ENCODE measurements around the gene CCNB1. TPM values are rescaled to one million over a fixed set of nuclear protein-coding genes. Genes with fewer than 3 reads are reported as not detected.
"Not testable (repeated sequence)": the region's sequence is repeated elsewhere in the genome, so short reads cannot be mapped to it uniquely, and the experiment has no call there.

CCNB1 gene
- 10 to 100 TPM in 2 of 4 donors, 1 to 10 TPM in 2; 5.1 to 82.4 (median 26.2) TPM for polyA plus RNA-seq
- long read RNA-seq, donor 1, transcript CCNB1-201 (9 exons, 2,169 nt) = major isoform, 50 of 61 reads
- long read RNA-seq, donor 1, partial matches to known transcripts = 10 of 61 reads
- long read RNA-seq, donor 1, other reads (novel, unspliced or antisense) = 0 of 61 reads
- long read RNA-seq, donor 2, partial matches to known transcripts = 0 of 3 reads
- long read RNA-seq, donor 2, other reads (novel, unspliced or antisense) = 0 of 3 reads
- long read RNA-seq, donor 3, transcript CCNB1-201 (9 exons, 2,169 nt) = major isoform, 7 of 8 reads
- long read RNA-seq, donor 3, partial matches to known transcripts = 0 of 8 reads
- long read RNA-seq, donor 3, other reads (novel, unspliced or antisense) = 0 of 8 reads
- long read RNA-seq, donor 4, partial matches to known transcripts = 0 of 1 reads
- long read RNA-seq, donor 4, other reads (novel, unspliced or antisense) = 0 of 1 reads
- long read RNA-seq, donor 5, partial matches to known transcripts = 0 of 3 reads
- long read RNA-seq, donor 5, other reads (novel, unspliced or antisense) = 0 of 3 reads
- long read RNA-seq, donor 6, transcript CCNB1-201 (9 exons, 2,169 nt) = major isoform, 16 of 16 reads
- long read RNA-seq, donor 6, partial matches to known transcripts = 0 of 16 reads
- long read RNA-seq, donor 6, other reads (novel, unspliced or antisense) = 0 of 16 reads
- long read RNA-seq, donor 7, transcript CCNB1-201 (9 exons, 2,169 nt) = major isoform, 75 of 96 reads
- long read RNA-seq, donor 7, partial matches to known transcripts = 15 of 96 reads
- long read RNA-seq, donor 7, other reads (novel, unspliced or antisense) = 0 of 96 reads
- long read RNA-seq, donor 8 = 0 reads
- long read RNA-seq, donor 9, partial matches to known transcripts = 0 of 2 reads
- long read RNA-seq, donor 9, other reads (novel, unspliced or antisense) = 0 of 2 reads
- long read RNA-seq, donor 10, transcript CCNB1-201 (9 exons, 2,169 nt) = major isoform, 24 of 28 reads
- long read RNA-seq, donor 10, partial matches to known transcripts = 0 of 28 reads
- long read RNA-seq, donor 10, other reads (novel, unspliced or antisense) = 0 of 28 reads

DNA sequence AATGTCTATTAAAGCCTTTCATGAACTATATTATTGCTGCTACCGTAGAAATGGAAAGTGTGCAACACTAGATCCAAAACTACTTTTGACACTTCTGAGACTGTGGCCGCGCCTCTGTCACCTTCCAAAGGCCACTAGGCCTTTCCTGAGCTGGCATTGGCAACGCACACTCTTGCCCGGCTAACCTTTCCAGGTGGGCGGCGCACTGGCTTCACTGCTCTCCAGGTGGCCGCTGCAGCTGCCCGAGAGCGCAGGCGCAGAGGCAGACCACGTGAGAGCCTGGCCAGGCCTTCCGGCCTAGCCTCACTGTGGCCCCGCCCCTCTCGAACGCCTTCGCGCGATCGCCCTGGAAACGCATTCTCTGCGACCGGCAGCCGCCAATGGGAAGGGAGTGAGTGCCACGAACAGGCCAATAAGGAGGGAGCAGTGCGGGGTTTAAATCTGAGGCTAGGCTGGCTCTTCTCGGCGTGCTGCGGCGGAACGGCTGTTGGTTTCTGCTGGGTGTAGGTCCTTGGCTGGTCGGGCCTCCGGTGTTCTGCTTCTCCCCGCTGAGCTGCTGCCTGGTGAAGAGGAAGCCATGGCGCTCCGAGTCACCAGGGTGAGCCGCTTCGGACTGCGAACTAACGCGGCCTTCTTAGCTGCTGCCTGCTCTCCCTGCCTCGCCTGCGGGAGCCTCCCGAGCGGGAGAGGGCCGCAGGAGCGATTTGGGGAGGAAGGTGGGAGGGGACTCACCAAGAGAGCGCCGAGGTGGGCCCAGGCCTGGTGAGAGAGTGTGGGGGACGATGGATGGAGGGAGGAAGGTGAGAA, at the start of gene CCNB1:
Gene CCNB1 (plus strand): TSS at position 465 of the 807 bp plus-strand sequence. CDS start 113 bp downstream, at position 578.
- no peaks in the 10 kb centered on the region for H3K27me3 ChIP-seq (ENCODE audit: control insufficient read depth in 3 of 3, insufficient read depth in 3 of 3, low read length in 3 of 3)
- FAIRE-seq (no peak), DNase-seq (peak; percentile 99)
- H3K4me1 ChIP-seq (ENCODE audit: control insufficient read depth in 3 of 3, insufficient read depth in 2 of 3, low read depth in 1 of 3, low read length in 2 of 3) = peaks cover 0 to 1% (median 0%) of the 10 kb centered on the region in 3 donors
- H3K36me3 ChIP-seq (ENCODE audit: control insufficient read depth in 3 of 3, insufficient read depth in 2 of 3, low read depth in 1 of 3, low read length in 3 of 3) = peaks cover 0 to 3% (median 0%) of the 10 kb centered on the region in 3 donors
- H3K9me3 ChIP-seq (ENCODE audit: control insufficient read depth in 2 of 2, insufficient read depth in 1 of 2, low read depth in 1 of 2, low read length in 1 of 2) = no peaks in the 10 kb centered on the region
- WGBS, 3 donors = 1% methylated on average over 49 to 50 of the region's 50 CpGs
- H3K4me3 ChIP-seq (ENCODE audit: low read depth in 1 of 3, low read length in 3 of 3) = peak within 1 kb of the TSS; percentile 42 to 88 (median 74)
- H3K27ac ChIP-seq (ENCODE audit: low read depth in 1 of 3, low read length in 2 of 3) = peak within 1 kb of the TSS in 2 of 3 donors; percentile 69 to 71

DNA sequence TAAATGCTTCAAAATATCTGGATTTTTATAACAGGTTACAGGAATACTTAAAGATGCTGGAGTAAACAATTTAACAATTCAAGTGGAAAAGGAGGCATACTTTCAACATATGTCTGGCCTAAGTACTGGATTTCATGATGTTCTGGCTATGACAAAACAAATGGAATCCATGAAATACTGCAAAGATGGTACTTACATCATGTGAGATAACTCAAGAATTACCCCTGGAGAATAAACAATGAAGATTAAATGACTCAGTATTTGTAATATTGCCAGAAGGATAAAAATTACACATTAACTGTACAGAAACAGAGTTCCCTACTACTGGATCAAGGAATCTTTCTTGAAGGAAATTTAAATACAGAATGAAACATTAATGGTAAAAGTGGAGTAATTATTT, 37.5 kb upstream of the CCNB1 start:
- DNase-seq (no peak), FAIRE-seq (no peak)
- H3K27ac ChIP-seq (ENCODE audit: low read depth in 1 of 3, low read length in 2 of 3) = no peak overlapping the region
- H3K27me3 ChIP-seq (ENCODE audit: control insufficient read depth in 3 of 3, insufficient read depth in 3 of 3, low read length in 3 of 3) = no peaks in the 10 kb centered on the region
- H3K4me1 ChIP-seq (ENCODE audit: control insufficient read depth in 3 of 3, insufficient read depth in 2 of 3, low read depth in 1 of 3, low read length in 2 of 3) = no peaks in the 10 kb centered on the region
- no peaks in the 10 kb centered on the region for H3K9me3 ChIP-seq (ENCODE audit: control insufficient read depth in 2 of 2, insufficient read depth in 1 of 2, low read depth in 1 of 2, low read length in 1 of 2)
- H3K4me3 ChIP-seq (ENCODE audit: low read depth in 1 of 3, low read length in 3 of 3) = no peak overlapping the region
- peaks cover 0 to 27% (median 3%) of the 10 kb centered on the region in 3 donors for H3K36me3 ChIP-seq (ENCODE audit: control insufficient read depth in 3 of 3, insufficient read depth in 2 of 3, low read depth in 1 of 3, low read length in 3 of 3)

DNA sequence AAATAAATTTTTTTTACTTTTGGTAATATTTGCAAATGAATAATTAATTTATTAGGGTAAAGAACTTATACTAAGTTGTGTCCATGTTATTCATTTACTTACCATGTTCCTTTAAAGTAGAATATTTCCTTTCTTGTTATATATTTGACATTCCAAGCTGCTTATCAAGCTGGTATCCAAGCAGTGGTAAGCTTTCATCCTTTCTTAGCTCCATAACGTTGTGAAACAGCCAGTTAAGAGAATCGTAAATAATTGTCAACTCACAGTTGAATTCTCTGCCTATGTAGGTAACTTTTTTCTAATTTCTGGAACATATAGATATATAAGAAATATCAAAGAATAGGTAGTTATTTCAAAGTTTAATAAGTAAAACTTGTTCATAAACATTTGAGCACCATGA, 36.7 kb upstream of the CCNB1 start:
- Histone ChIP-seq H3K9me3 (ENCODE audit: control insufficient read depth in 2 of 2, insufficient read depth in 1 of 2, low read depth in 1 of 2, low read length in 1 of 2) (no peaks in the 10 kb centered on the region), H3K27me3 (ENCODE audit: control insufficient read depth in 3 of 3, insufficient read depth in 3 of 3, low read length in 3 of 3) (no peaks in the 10 kb centered on the region), H3K4me3 (ENCODE audit: low read depth in 1 of 3, low read length in 3 of 3) (no peak overlapping the region), H3K27ac (ENCODE audit: low read depth in 1 of 3, low read length in 2 of 3) (no peak overlapping the region), H3K4me1 (ENCODE audit: control insufficient read depth in 3 of 3, insufficient read depth in 2 of 3, low read depth in 1 of 3, low read length in 2 of 3) (no peaks in the 10 kb centered on the region), H3K36me3 (ENCODE audit: control insufficient read depth in 3 of 3, insufficient read depth in 2 of 3, low read depth in 1 of 3, low read length in 3 of 3) (peaks cover 0 to 21% (median 0%) of the 10 kb centered on the region in 3 donors)
- no peak for DNase-seq
- 72 to 76% (median 73%) methylated on average over 2 of the region's 2 CpGs for WGBS, 3 donors
- peak; percentile 55 for FAIRE-seq

DNA sequence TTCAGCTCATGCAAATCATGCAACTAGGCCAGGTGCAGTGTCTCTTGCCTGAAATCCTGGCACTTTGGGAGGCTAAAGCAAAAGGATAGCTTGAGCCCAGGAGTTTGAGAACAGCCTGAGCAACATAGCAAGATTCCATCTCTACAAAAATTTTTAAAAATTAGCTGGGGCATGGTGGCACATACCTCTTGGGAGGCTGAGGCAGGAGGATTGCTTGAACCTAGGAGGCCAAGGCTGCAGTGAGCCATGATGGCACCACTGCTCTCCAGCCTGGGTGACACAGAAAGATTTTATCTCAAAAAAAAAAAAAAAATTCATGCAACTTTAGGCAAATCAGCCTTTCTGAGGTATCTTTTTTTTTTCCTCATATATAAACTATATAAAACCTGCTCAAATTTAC, 35.6 kb upstream of the CCNB1 start:
- FAIRE-seq (no peak), DNase-seq (no peak)
- Histone ChIP-seq H3K4me1 (ENCODE audit: control insufficient read depth in 3 of 3, insufficient read depth in 2 of 3, low read depth in 1 of 3, low read length in 2 of 3) (no peaks in the 10 kb centered on the region), H3K36me3 (ENCODE audit: control insufficient read depth in 3 of 3, insufficient read depth in 2 of 3, low read depth in 1 of 3, low read length in 3 of 3) (peaks cover 0 to 16% (median 0%) of the 10 kb centered on the region in 3 donors), H3K4me3 (ENCODE audit: low read depth in 1 of 3, low read length in 3 of 3) (no peak overlapping the region), H3K27me3 (ENCODE audit: control insufficient read depth in 3 of 3, insufficient read depth in 3 of 3, low read length in 3 of 3) (no peaks in the 10 kb centered on the region), H3K27ac (ENCODE audit: low read depth in 1 of 3, low read length in 2 of 3) (no peak overlapping the region), H3K9me3 (ENCODE audit: control insufficient read depth in 2 of 2, insufficient read depth in 1 of 2, low read depth in 1 of 2, low read length in 1 of 2) (no peaks in the 10 kb centered on the region)

DNA sequence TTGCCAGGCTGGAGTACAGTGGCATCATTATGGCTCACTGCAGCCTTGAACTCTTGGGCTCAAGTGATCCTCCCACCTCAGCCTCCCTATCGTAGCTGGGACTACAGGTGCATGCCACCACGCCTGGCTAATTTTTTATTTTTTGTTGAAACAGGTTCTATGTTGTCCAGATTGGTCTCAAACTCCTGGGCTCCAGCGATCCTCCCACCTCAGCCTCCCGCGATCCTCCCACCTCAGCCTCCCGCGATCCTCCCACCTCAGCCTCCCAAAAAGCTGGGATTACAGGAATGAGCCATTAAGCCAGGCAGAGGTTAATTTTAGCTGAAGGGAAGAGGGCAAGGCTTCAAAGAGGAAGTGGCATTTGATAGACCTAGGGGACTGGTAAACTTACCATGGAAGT, 32.8 kb upstream of the CCNB1 start:
- WGBS, 3 donors = 70 to 91% (median 72%) methylated on average over 7 of the region's 7 CpGs
- Histone ChIP-seq H3K4me1 (ENCODE audit: control insufficient read depth in 3 of 3, insufficient read depth in 2 of 3, low read depth in 1 of 3, low read length in 2 of 3) (no peaks in the 10 kb centered on the region), H3K36me3 (ENCODE audit: control insufficient read depth in 3 of 3, insufficient read depth in 2 of 3, low read depth in 1 of 3, low read length in 3 of 3) (peaks cover 0 to 8% (median 0%) of the 10 kb centered on the region in 3 donors), H3K4me3 (ENCODE audit: low read depth in 1 of 3, low read length in 3 of 3) (no peak overlapping the region), H3K9me3 (ENCODE audit: control insufficient read depth in 2 of 2, insufficient read depth in 1 of 2, low read depth in 1 of 2, low read length in 1 of 2) (no peaks in the 10 kb centered on the region), H3K27ac (ENCODE audit: low read depth in 1 of 3, low read length in 2 of 3) (no peak overlapping the region), H3K27me3 (ENCODE audit: control insufficient read depth in 3 of 3, insufficient read depth in 3 of 3, low read length in 3 of 3) (no peaks in the 10 kb centered on the region)
- FAIRE-seq (no peak), DNase-seq (no peak)

DNA sequence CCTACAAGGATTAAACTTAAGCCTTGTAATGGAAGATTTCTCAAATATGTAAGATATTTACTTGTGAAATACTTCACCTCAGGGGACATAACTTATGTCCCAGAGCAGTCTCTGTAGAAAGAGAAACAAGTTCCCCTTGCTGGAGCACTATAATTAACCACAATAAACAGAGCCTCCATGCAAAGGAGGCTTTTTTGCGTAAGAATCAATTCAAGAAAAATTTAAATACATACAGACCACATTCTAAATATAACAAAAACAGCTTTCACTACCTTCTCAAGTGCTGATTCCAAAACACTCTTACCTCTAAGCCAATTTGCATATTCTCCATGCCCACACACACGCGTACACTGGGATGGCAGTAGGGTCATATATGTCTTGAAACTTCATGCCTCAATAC, 30.7 kb upstream of the CCNB1 start:
- H3K4me1 ChIP-seq (ENCODE audit: control insufficient read depth in 3 of 3, insufficient read depth in 2 of 3, low read depth in 1 of 3, low read length in 2 of 3) = no peaks in the 10 kb centered on the region
- no peak for DNase-seq
- 86 to 97% (median 86%) methylated on average over 3 of the region's 3 CpGs for WGBS, 3 donors
- no peaks in the 10 kb centered on the region for H3K27me3 ChIP-seq (ENCODE audit: control insufficient read depth in 3 of 3, insufficient read depth in 3 of 3, low read length in 3 of 3)
- peaks cover 0 to 7% (median 0%) of the 10 kb centered on the region in 3 donors for H3K36me3 ChIP-seq (ENCODE audit: control insufficient read depth in 3 of 3, insufficient read depth in 2 of 3, low read depth in 1 of 3, low read length in 3 of 3)
- no peak overlapping the region for H3K27ac ChIP-seq (ENCODE audit: low read depth in 1 of 3, low read length in 2 of 3)
- no peak for FAIRE-seq
- H3K4me3 ChIP-seq (ENCODE audit: low read depth in 1 of 3, low read length in 3 of 3) = no peak overlapping the region
- peaks cover 0 to 3% of the 10 kb centered on the region in 2 donors for H3K9me3 ChIP-seq (ENCODE audit: control insufficient read depth in 2 of 2, insufficient read depth in 1 of 2, low read depth in 1 of 2, low read length in 1 of 2)

- H3K4me3 ChIP-seq (ENCODE audit: low read depth in 1 of 3, low read length in 3 of 3); H3K9me3 ChIP-seq (ENCODE audit: control insufficient read depth in 2 of 2, insufficient read depth in 1 of 2, low read depth in 1 of 2, low read length in 1 of 2): not testable (repeated sequence)
- WGBS, 3 donors = 96 to 100% (median 100%) methylated on average over 1 of the region's 1 CpG
These were observed 29.7 kb upstream of the CCNB1 start for GRCh38 chr5:69137208-69137607.

More at GRCh38 chr5:69137208-69137607, 29.7 kb upstream of the CCNB1 start:
- not testable (repeated sequence) for DNase-seq; H3K27ac ChIP-seq (ENCODE audit: low read depth in 1 of 3, low read length in 2 of 3); H3K27me3 ChIP-seq (ENCODE audit: control insufficient read depth in 3 of 3, insufficient read depth in 3 of 3, low read length in 3 of 3); H3K36me3 ChIP-seq (ENCODE audit: control insufficient read depth in 3 of 3, insufficient read depth in 2 of 3, low read depth in 1 of 3, low read length in 3 of 3); FAIRE-seq; H3K4me1 ChIP-seq (ENCODE audit: control insufficient read depth in 3 of 3, insufficient read depth in 2 of 3, low read depth in 1 of 3, low read length in 2 of 3)

All from small intestine (tissue), 16 donors.